Measurements from ENCODE around the gene OR52N1. TPM values are rescaled to one million over a fixed set of nuclear protein-coding genes. Genes with fewer than 3 reads are reported as not detected.

OR52N1 gene
- total RNA-seq, result not detected in 2 replicates

GRCh38 chr11:5791165-5791564 lies at the start of gene OR52N1:
TSS of gene OR52N1 (minus strand) at chr11:5791265. CDS start at chr11:5788816, 2,449 bp downstream.

GRCh38 chr11:5808500-5809121 lies 17.5 kb upstream of the OR52N1 start, which contains the start of gene OR52N2:
TSS of gene OR52N2 (plus strand) at chr11:5808924. CDS start at chr11:5820336, 11,412 bp downstream.

GRCh38 chr11:5783255-5783654 lies 7.8 kb downstream of the OR52N1 start, which contains the start of gene OR52N5:
TSS of gene OR52N5 (minus strand) at chr11:5783355. CDS start at chr11:5778634, 4,721 bp downstream.

GRCh38 chr11:5753943-5754342 lies 37.1 kb downstream of the OR52N1 start, which contains the start of gene OR52N4:
TSS of gene OR52N4 (plus strand) at chr11:5754243. CDS start at chr11:5754741, 498 bp downstream.

Other genes with a start within 250 kb of the OR52N1 start
- 0.60 and 0.63 TPM in 2 replicates for gene OR52H1, start 242.7 kb downstream of the OR52N1 start, total RNA-seq
- not detected in 2 replicates for gene OR52B6, start 210.4 kb downstream of the OR52N1 start, total RNA-seq
- 2.5 and 3.8 TPM in 2 replicates for gene TRIM6, start 194.6 kb downstream of the OR52N1 start, total RNA-seq
- 19.4 and 23.1 TPM in 2 replicates for gene TRIM34, start 166.3 kb downstream of the OR52N1 start, total RNA-seq
- gene TRIM5, start 106.2 kb downstream of the OR52N1 start, total RNA-seq, result 37.8 and 45.6 TPM in 2 replicates
- gene TRIM22, start 101.5 kb downstream of the OR52N1 start, total RNA-seq, result 151 and 208 TPM in 2 replicates
- gene OR56B1, start 54.8 kb downstream of the OR52N1 start, total RNA-seq, result under 0.01 TPM in 1 of 2 replicates, not detected in the other
- 0.17 TPM in 1 of 2 replicates, not detected in the other for gene OR52N4, start 37.0 kb downstream of the OR52N1 start, total RNA-seq
- gene OR52N5, start 7.9 kb downstream of the OR52N1 start, total RNA-seq, result not detected in 2 replicates
- gene OR52N2, start 17.7 kb upstream of the OR52N1 start, total RNA-seq, result not detected in 2 replicates
- gene OR52E6, start 50.6 kb upstream of the OR52N1 start, total RNA-seq, result not detected in 2 replicates
- not detected in 2 replicates for gene OR52E8, start 66.4 kb upstream of the OR52N1 start, total RNA-seq
- not detected in 2 replicates for gene OR52E4, start 89.4 kb upstream of the OR52N1 start, total RNA-seq
- gene OR52E5, start 101.9 kb upstream of the OR52N1 start, total RNA-seq, result not detected in 2 replicates
- not detected in 2 replicates for gene OR56A3, start 151.0 kb upstream of the OR52N1 start, total RNA-seq
- not detected in 2 replicates for gene OR56A5, start 177.2 kb upstream of the OR52N1 start, total RNA-seq
- not detected in 2 replicates for gene OR52L1, start 195.7 kb upstream of the OR52N1 start, total RNA-seq
- not detected in 2 replicates for gene OR56A4, start 215.7 kb upstream of the OR52N1 start, total RNA-seq
- gene OR56A1, start 239.5 kb upstream of the OR52N1 start, total RNA-seq, result under 0.01 TPM in 1 of 2 replicates, not detected in the other

All from bronchial smooth muscle cell (primary cell).